GM19193 (cell line): Measurements from ENCODE around the gene SLC16A2.

Experiments
- POLR2A ChIP-seq: IDR thresholded peaks from 4 replicates; pipeline ENCODE4 v1.6.1; 2011; ENCODE audit not compliant: insufficient read depth, insufficient read length; ENCODE audit errors: extremely low read depth

Gene SLC16A2

DNA sequence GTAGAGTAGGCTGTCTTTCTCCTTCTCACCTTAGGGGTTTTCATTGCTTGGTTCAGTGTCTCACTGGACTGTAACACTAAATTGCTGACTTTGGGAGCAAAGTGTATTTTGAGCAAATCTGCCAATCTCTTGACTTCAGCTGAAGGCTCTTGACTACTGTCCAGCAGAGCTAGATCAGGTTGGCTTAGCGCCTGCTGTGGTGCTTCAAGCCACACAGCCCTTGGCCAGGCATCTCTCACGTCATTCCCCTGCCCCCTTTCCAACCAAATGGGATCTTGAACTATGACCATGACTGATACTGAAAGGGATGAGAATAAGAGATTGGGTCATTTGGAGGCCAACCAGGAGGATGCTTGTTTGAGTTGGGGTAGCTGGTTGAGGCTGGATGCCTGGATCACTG, 4.8 kb downstream of the SLC16A2 start:
- no peak for TF ChIP-seq POLR2A

DNA sequence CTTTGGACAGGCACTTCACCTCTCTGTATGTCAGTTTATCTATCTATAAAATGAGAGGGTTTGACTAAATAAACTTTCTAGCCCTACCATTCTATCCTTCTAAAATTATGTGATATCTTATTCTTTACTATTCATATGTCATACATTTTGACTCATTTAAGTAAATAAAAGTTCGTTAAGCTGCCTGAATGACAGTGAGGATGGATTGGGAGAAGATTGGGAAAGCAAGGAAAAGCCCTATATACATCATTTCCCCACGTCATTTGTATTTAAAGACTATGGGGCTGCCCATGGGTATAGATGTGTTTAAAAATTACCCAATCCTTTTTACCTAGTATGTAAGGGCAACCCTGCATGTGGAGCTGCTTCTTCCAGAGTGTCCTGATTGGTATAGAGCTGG, 5.3 kb downstream of the SLC16A2 start:
- TF ChIP-seq POLR2A: no peak

DNA sequence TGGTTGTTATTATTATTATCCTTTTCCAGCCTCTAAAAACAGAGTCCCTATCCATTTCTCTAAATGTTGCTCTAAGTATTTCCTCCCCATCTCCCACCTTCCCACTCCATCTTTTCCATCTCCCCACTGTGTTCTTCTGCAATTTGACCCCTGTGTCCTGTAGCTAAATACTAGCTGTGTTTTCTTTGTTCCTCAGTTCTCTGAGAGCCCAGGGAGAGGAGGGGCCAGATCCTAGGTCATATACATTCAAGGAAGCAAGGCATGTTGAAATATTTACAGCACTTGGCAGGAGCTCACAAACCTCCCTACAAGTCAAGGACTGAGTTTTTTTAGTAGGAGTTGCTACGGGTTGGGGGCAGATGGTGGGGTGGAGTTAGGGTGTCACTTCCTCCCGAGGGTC, 10.5 kb downstream of the SLC16A2 start:
- no peak for TF ChIP-seq POLR2A

DNA sequence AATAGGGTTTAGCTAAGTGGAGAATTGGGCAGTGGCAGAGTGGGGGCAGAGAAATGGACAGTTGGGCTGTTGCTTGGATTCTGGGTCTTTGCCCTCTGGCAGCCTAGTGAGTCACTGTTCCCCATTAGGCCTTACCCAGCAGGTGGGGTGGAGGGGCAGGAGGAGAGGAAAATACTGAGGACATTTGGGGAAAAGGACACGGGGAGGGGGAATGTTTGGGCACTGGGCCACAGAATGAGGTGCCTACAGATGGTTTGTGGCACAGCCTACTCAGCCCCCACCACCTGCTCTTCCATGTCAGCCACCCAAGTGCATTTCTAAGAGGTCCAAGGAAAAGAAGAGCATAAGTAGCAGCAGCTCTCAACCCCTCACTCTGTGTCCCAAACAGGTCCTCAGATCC, 13.0 kb downstream of the SLC16A2 start:
- TF ChIP-seq POLR2A: no peak

DNA sequence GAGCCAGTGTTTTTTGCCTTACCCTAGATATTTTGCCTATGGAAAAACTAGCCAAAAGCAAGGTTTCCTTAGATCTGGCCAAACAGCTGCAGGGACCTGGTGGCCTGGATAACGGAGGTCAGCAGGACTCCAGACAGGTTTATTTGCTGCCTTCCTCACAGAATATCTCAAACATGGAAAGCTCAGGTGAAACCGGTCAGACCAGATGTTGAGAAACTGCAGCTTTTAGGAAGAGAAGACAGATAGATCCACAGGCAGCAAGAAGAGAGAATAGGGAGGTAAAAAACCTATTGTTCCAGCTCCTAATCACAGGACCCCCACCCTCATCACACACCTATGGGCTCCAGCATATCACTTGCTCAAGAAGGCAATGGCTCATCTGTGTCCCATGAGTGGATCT, 16.2 kb downstream of the SLC16A2 start:
- no peak for TF ChIP-seq POLR2A

DNA sequence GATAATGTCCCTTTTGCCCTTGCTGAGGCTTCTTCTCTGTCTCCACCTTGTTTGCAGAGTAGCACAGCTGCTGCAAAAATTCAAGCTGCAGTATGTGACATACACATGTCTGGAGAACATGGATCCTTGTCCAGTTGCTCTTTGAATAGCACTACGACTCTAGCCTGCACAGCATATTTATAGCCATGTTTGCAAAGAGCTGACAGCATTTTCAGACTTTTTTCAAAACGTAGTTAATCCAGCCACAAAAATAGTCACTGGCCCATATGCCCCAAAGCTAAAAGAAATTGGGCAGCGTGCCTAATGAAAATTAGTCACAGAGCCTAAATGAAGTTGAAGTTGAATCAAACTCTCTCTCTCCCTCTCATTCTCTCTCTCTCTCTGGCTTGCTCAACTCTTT, 17.5 kb downstream of the SLC16A2 start:
- TF ChIP-seq POLR2A: no peak

DNA sequence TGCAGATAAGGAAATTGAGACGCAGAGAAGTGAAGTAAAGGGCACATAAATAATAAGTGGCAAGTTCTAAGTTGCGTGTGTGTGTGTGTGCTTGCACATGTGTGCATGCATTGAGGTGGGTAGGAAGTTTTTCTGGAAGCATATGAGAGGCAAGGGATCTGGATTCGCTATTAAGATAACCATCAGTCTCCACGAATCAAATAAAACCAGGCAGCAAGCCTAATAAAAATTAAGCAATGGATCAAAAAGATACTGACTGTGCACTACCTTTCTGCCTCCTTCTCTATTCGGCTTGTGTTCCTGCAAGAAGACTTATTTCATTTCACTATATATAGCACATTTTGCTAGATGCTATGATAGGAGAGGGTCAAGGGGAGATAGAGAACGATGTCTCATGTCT, 23.8 kb downstream of the SLC16A2 start:
- TF ChIP-seq POLR2A: no peak

DNA sequence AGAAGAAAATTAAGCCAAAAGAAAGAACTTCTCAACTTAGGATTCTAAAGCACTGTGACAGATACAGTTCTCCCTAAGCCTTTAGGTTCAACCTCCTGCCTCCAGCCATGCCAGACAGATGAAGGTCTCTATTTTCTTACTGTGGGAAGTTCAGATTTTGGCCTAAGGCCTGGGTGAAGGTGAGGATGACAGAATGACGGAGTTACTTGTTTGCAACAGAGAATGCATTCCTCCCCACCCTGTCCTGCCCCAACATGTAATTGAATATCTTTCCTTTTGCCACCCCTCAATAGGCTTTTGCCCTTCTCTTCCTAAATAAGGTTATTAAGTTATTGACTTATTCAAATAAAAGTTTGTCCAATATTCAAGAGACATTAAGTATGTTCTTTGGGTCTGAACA, 25.6 kb downstream of the SLC16A2 start:
- no peak for TF ChIP-seq POLR2A

DNA sequence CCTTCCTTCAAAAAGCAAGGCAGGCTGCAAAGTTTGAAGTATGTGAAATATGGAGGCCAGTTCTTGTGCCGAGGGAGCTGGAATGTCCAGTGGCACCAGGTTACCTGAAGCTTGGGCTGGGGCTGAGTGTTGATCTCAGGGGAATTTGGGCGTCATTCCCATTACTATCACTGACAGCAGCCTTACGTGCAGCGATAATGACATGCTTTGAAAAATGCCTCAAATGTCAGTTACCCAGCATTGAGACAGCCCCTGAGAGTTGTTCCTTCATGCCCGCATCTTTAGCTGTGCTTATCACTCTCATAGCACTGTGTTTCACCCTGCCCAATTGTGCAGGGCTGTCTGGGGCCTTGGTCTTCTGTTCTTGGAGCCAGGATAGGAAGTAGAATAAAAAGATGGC, 27.4 kb downstream of the SLC16A2 start:
- TF ChIP-seq POLR2A: no peak

DNA sequence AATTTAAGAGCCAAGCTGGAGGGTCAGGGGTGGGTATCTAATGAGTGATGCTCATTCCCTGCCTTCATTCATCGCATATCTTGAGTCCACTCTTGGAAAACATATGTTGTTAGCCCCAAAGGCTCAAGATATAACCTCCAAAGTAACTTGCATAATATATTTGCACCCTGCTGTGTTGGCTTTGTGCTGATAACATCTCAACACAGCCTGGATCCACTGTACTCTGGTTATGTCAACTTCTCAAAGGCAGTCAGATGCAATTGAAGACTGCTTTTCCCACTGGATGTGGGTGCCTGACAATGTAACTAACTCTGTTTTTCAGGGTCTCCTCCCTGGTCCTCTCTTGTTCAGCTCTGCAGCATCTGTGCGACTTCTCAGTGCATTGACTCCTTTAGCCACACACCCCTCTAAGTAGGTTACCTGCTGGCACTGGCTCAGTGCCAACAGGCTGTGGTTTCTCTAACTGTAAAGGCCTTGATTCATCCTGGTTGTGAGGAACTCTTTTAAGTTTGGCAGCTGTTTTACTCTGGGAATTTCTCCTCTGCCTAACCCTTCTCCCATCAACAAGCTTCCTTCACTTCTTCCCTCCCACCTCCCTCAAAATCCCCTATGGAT, 28.1 kb downstream of the SLC16A2 start:
- TF ChIP-seq POLR2A: no peak

DNA sequence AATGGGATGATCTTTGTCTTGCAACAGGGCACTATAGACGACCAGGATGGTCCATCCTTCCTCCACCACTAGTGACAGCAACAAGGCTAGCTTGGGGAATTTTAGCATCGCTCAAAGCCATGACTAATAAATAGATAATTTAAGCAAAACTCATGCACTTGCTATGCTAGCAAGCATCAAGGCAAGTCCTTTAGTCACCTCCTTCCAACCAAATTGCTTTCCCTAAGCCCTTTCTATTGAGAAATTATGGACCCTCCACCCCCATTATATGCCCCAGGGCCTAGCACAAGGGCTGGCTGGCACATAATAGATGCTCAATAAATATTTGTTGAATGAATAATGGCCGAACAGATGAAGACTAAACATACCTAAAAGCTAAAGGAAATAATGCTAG, 28.6 kb downstream of the SLC16A2 start:
- no peak for TF ChIP-seq POLR2A

DNA sequence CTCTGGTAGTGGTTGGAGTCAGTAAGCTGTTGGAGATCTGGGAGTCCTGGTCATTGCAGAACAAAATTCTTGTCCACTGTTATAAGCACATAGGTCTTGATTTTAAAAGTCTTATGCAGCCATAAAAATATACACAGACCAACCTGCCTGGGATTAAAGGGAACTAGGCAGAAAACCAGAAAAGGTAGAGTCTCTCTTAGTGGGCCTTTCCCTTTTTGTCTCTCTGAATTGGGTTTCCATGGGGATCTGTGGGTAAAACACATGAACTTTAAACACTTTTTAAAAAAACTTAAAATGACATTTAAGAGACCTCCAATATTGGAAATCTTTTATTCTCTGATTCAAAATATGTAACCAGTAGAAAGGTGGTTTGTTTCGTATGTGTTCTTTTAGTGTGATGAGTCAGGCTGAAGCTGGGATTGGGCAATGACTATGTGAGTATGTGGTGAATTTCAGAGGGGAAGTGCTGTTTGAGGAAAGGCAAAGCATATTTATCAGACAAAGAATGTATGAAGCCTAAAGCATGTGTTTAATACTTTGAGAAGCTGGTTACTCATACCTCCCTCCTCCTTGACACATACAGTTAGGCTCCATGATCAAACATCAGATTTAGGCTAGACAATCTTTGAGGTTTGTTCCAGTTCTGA, 29.6 kb downstream of the SLC16A2 start:
- no peak for TF ChIP-seq POLR2A

DNA sequence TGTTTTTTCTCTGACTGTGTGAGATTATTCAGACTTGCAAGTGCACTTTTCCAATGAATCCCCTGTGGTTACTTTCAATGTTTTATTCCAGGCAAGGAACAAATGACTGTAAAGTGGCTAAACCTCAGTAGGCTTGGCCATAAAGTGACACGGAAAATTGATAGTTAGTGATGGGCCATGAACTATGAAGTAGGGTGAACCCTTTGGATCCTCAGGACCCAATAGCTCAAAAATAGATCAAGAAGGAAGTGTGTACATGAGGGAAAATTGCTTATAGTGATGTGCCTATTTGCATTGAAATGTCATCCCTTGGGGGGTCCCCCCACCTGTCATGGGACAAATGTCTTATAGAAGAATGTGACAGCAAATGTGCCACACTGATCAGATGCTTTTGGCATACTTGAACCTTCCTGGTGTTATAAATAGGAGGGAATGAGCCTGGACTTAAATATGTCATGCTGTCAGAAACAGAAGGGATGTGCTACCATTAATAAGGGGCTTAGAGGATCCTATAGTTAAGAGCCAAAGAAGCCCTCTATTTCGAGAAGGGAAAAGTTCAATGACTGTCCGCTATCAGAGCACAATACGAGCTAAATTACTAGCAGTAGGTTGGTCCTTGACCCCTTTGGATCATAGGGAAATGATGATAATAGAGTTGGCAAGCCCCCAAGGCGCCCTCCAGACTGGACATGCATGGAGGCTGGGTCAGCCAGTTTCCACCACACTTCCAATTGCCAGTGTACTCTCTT, 30.3 kb downstream of the SLC16A2 start:
- TF ChIP-seq POLR2A: no peak

DNA sequence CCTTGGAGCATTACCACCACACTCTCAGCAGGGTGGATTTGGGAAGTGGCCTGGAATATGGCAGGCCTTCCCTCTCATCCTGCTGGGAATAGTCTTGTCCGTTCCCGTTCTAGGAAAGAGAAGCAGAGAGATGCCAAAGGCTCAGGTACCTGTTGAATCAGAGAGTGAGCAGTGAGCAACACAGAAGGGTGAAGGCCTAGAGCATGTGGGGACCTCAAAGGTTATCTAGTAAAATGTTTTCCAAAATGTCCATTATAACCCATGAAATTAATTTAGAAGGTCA, 30.8 kb downstream of the SLC16A2 start:
- TF ChIP-seq POLR2A: no peak

DNA sequence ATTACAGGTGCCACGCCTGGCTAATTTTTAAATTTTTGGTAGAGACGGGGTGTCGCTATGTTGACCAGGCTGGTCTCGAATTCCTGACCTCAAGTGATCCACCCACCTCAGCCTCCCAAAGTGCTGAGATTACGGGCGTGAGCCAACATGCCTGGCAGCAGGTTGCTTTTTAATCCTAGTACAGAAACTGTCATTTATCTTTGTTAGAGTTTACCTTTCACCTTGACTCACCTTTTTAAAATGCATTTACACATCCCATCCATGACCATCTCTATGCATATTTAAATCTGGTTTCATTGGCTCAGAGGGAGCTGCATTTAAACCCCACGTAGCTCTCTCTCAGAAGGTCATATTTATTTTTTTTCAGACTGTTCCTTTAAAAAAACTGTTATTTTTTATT, 31.9 kb downstream of the SLC16A2 start:
- no peak for TF ChIP-seq POLR2A

DNA sequence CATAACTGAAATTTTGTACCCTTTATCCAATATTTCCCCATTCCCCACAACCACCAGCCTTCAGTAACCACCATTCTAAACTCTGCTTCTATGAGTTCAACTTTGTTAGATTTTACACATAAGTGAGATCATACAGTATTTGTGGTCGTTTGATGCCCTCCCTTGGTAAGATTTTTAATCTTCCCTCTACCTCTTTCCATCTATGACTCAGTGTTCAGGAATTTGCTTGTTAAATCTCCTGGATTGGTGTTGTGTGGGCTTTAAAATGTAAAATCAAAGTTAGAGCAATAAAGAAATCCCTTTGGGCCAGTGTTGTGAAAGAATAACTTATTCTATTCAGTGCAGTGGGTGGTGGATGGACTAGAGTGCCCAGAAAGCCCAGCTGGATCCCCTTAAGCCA, 37.4 kb downstream of the SLC16A2 start:
- TF ChIP-seq POLR2A: no peak
